GM23338 (cell line): ENCODE results near the gene STX10. TPM values are rescaled to one million over a fixed set of nuclear protein-coding genes. Genes with fewer than 3 reads are reported as not detected.

Experiments
- ATAC-seq: fragments of 200-7000 bp; cut with Tn5 transposase; 3 replicates; pipeline ENCODE4 v1.9.1; 2020
- DNase-seq: peaks from one replicate; pipeline ENCODE4 v3.0.0-alpha.2; 2015; ENCODE audit warnings: low spot score
- H2AFZ ChIP-seq: fragments of 200-600 bp; sonication (generic); 2 replicates; pipeline ENCODE4 v1.8.0; 2016; ENCODE audit warnings: antibody characterized with exemption, mild to moderate bottlenecking, moderate library complexity
- H3F3A ChIP-seq: fragments of 200-600 bp; sonication (generic); replicated peaks from 2 replicates; pipeline ENCODE4 v1.8.0; 2017; ENCODE audit warnings: antibody characterized with exemption, mixed run types, low read depth
- H3K27ac ChIP-seq: fragments of 200-600 bp; sonication (generic); 2 replicates; pipeline ENCODE4 v1.6.1; 2016; ENCODE audit warnings: low read depth
- H3K27me3 ChIP-seq: fragments of 200-600 bp; sonication (generic); 2 replicates; pipeline ENCODE4 v1.8.0; 2016; ENCODE audit warnings: mild to moderate bottlenecking, mixed run types, moderate library complexity; ENCODE audit not compliant: insufficient read depth
- H3K36me3 ChIP-seq: fragments of 200-600 bp; sonication (generic); 2 replicates; pipeline ENCODE4 v1.8.0; 2016; ENCODE audit warnings: mild to moderate bottlenecking; ENCODE audit not compliant: insufficient read depth
- H3K4me1 ChIP-seq: fragments of 200-600 bp; sonication (generic); 2 replicates; pipeline ENCODE4 v1.8.0; 2016; ENCODE audit warnings: mild to moderate bottlenecking, moderate library complexity; ENCODE audit not compliant: insufficient read depth
- H3K4me2 ChIP-seq: fragments of 200-600 bp; sonication (generic); 2 replicates; pipeline ENCODE4 v1.7.1; 2017; ENCODE audit warnings: mixed run types
- H3K4me3 ChIP-seq: fragments of 200-600 bp; sonication (generic); 2 replicates; pipeline ENCODE4 v1.6.1; 2016; ENCODE audit warnings: mixed run types
- H3K79me2 ChIP-seq: fragments of 200-600 bp; sonication (generic); replicated peaks from 2 replicates; pipeline ENCODE4 v1.8.0; 2017; ENCODE audit warnings: mild to moderate bottlenecking; ENCODE audit not compliant: insufficient read depth
- H3K9me2 ChIP-seq: fragments of 200-600 bp; sonication (generic); 2 replicates; pipeline ENCODE4 v1.8.0; 2017; ENCODE audit not compliant: insufficient read depth
- H4K20me1 ChIP-seq: fragments of 200-600 bp; sonication (generic); replicated peaks from 2 replicates; pipeline ENCODE4 v1.8.0; 2017; ENCODE audit warnings: mild to moderate bottlenecking; ENCODE audit not compliant: insufficient read depth
- H3K27ac Mint-ChIP-seq: 2 replicates; pipeline ENCODE4 v1.8.0; 2020; ENCODE audit warnings: inconsistent platforms, mild to moderate bottlenecking, moderate library complexity, mixed read lengths
- H3K27me3 Mint-ChIP-seq: 3 replicates; pipeline ENCODE4 v1.8.0; 2022; ENCODE audit warnings: low read depth, mild to moderate bottlenecking, moderate library complexity, mixed read lengths, inconsistent platforms; ENCODE audit not compliant: insufficient read depth, poor library complexity
- H3K36me3 Mint-ChIP-seq: 3 replicates; pipeline ENCODE4 v1.8.0; 2021; ENCODE audit warnings: low read depth, mild to moderate bottlenecking, inconsistent platforms, moderate library complexity, mixed read lengths
- H3K4me1 Mint-ChIP-seq: 3 replicates; pipeline ENCODE4 v1.8.0; 2020; ENCODE audit warnings: mild to moderate bottlenecking, inconsistent platforms, mixed read lengths
- H3K4me3 Mint-ChIP-seq: 3 replicates; pipeline ENCODE4 v1.8.0; 2021; ENCODE audit warnings: moderate library complexity, mild to moderate bottlenecking, inconsistent platforms, mixed read lengths
- H3K9me3 Mint-ChIP-seq: 3 replicates; pipeline ENCODE4 v1.8.0; 2020; ENCODE audit warnings: moderate library complexity, mild to moderate bottlenecking, inconsistent platforms, mixed read lengths
- CREB1 ChIP-seq: fragments of 250-450 bp; sonication (Bioruptor Pico); IDR thresholded peaks from 2 replicates; pipeline ENCODE4 v1.5.0; 2020; ENCODE audit warnings: low read depth, mild to moderate bottlenecking, moderate library complexity
- EZH2 ChIP-seq: fragments of 200-600 bp; sonication (generic); IDR thresholded peaks from one replicate; pipeline ENCODE4 v1.8.0; 2017; ENCODE audit warnings: antibody characterized with exemption, mild to moderate bottlenecking, low read depth; ENCODE audit not compliant: unreplicated experiment
- EZH2phosphoT487 ChIP-seq: fragments of 200-600 bp; sonication (generic); IDR thresholded peaks from one replicate; pipeline ENCODE4 v1.8.1; 2018; ENCODE audit warnings: antibody characterized with exemption; ENCODE audit not compliant: unreplicated experiment
- JUNB ChIP-seq: IDR thresholded peaks from one replicate; pipeline ENCODE4 v1.6.1; 2016; ENCODE audit warnings: antibody characterized with exemption; ENCODE audit not compliant: unreplicated experiment
- NANOG ChIP-seq: IDR thresholded peaks from 2 replicates; pipeline ENCODE4 v1.6.1; 2016; ENCODE audit warnings: antibody characterized with exemption, borderline replicate concordance
- POLR2AphosphoS5 ChIP-seq: IDR thresholded peaks from 2 replicates; pipeline ENCODE4 v1.6.1; 2016; ENCODE audit warnings: antibody characterized with exemption, low read depth
- REST ChIP-seq: IDR thresholded peaks from one replicate; pipeline ENCODE4 v1.6.1; 2018; ENCODE audit warnings: antibody characterized with exemption; ENCODE audit not compliant: unreplicated experiment
- STAT1 ChIP-seq: IDR thresholded peaks from one replicate; pipeline ENCODE4 v1.6.1; 2016; ENCODE audit warnings: antibody characterized with exemption; ENCODE audit not compliant: unreplicated experiment
- ZNF114 ChIP-seq: fragments of 250-450 bp; sonication (Bioruptor Pico); IDR thresholded peaks from 2 replicates; pipeline ENCODE4 v1.5.0; 2020; ENCODE audit warnings: mild to moderate bottlenecking, moderate library complexity
- ZNF331 ChIP-seq: fragments of 250-450 bp; sonication (Bioruptor Pico); IDR thresholded peaks from 2 replicates; pipeline ENCODE4 v1.5.0; 2020; ENCODE audit warnings: low read depth, mild to moderate bottlenecking, moderate library complexity
- ZNF462 ChIP-seq: fragments of 250-450 bp; sonication (Bioruptor Pico); IDR thresholded peaks from 2 replicates; pipeline ENCODE4 v1.5.0; 2020; ENCODE audit warnings: mild to moderate bottlenecking, moderate library complexity
- polyA plus RNA-seq: library from polyadenylated mRNA; unstranded; fragments of >200 nt; fragmentation: Nextera tagmentation; extraction: Ambion mirVana; gene quantifications from 2 replicates; pipeline ENCODE4 v1.2.1, GENCODE V29; 2016
- total RNA-seq: library from RNA; depleted of rRNA; stranded (reverse); fragments of >200 nt; shearing (Covaris generic); gene quantifications from 2 replicates; pipeline ENCODE4 v1.2.3, GENCODE V29; 2014
- TF ChIP-seq, protein P1 (sequence below), 2 experiments: fragments of 200-600 bp in 1 of 2; sonication (generic) in 1 of 2; conservative IDR thresholded peaks; 2 replicates each; pipeline versions ENCODE4 v1.5.1 to v1.6.1; 2016 to 2017; ENCODE audit warnings: antibody characterized with exemption in 2 of 2, low read depth in 2 of 2, mild to moderate bottlenecking in 2 of 2, moderate library complexity in 1 of 2
- TF ChIP-seq, protein P2 (sequence below): IDR thresholded peaks from 2 replicates; pipeline ENCODE4 v1.6.1; 2016; ENCODE audit warnings: antibody characterized with exemption

Gene STX10
- total and polyA plus RNA-seq, 2 experiments from 2014 or later = 42.8 to 55.9 TPM

DNA sequence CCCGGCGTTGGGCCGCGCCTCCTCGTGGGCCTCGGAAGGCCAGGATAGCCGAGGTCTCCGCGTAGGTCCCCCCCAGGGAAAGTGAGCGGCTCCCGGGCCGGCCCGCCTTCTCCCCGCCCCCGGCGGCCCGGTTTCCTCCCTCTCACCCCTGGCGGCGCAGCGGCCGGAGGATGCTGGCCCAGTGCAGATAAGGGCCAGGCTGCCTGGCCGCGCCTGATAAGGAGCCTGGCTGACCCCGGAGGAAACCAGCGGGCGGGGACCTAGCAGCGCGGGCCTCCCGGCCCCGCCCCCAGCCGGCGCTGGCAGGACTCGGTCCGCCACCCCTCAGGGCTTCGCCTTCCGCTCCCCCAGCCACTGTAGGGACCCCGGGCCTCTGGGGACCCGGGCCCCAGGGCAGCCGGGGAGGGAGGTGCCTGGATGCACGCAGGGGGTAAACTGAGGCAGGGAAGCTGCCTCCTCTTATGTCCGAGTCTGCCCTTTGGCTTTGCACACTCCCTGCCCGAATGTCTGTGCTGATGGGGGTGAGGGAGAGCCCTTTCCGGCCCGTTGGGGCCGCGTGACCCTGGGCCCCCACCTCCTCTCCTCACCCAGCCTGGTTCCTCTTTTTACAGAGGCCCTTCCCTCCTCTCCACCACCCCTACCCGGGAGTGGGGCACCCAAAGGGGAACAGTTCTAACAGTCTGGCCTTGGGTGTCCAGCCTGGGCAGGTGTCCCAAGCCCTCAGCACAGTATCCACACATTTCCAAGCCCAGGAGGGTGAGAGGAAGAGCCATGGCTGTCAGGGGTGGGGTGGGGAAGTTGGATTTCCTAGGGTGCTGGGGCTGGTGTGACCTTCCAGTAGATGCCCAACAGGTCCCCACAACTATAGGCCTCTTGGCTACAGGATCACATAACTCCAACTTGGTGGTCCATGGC is 47.3 kb downstream of the STX10 start, which contains the start of gene LYL1:
Gene LYL1, minus strand, starts transcription at position 193 of the 915 bp plus-strand sequence. CDS start 1,687 bp downstream, outside the sequence.
- Histone ChIP-seq H3F3A (peaks cover 21% of the 10 kb centered on the region), H4K20me1 (peaks cover 4% of the 10 kb centered on the region; the same call in 1 of the 2 replicates), H3K9me2 (no peaks in the 10 kb centered on the region), H3K36me3 (no peaks in the 10 kb centered on the region), H3K79me2 (no peaks in the 10 kb centered on the region), H3K4me3 (peak within 1 kb of the TSS; percentile 56), H3K27ac (no peak within 1 kb of the TSS), H2AFZ (peak within 1 kb of the TSS; percentile 69), H3K4me2 (peak within 1 kb of the TSS; percentile 83), H3K4me1 (peaks cover 24% of the 10 kb centered on the region; the same call in 1 of the 2 replicates), H3K27me3 (peaks cover 48% of the 10 kb centered on the region)
- H3K36me3 Mint-ChIP-seq = peaks cover 7% of the 10 kb centered on the region
- no peaks in the 10 kb centered on the region for H3K9me3 Mint-ChIP-seq
- ATAC-seq (peak; percentile 50), DNase-seq (peak; percentile 79)
- H3K27me3 Mint-ChIP-seq = peaks cover 43% of the 10 kb centered on the region
- no peak within 1 kb of the TSS for H3K27ac Mint-ChIP-seq
- H3K4me1 Mint-ChIP-seq = peaks cover 9% of the 10 kb centered on the region; the same call in 2 of the 3 replicates
- TF ChIP-seq EZH2phosphoT487 = no peak
- TF ChIP-seq POLR2AphosphoS5 = no peak
- no peak for TF ChIP-seq REST
- TF ChIP-seq, protein P1, sequence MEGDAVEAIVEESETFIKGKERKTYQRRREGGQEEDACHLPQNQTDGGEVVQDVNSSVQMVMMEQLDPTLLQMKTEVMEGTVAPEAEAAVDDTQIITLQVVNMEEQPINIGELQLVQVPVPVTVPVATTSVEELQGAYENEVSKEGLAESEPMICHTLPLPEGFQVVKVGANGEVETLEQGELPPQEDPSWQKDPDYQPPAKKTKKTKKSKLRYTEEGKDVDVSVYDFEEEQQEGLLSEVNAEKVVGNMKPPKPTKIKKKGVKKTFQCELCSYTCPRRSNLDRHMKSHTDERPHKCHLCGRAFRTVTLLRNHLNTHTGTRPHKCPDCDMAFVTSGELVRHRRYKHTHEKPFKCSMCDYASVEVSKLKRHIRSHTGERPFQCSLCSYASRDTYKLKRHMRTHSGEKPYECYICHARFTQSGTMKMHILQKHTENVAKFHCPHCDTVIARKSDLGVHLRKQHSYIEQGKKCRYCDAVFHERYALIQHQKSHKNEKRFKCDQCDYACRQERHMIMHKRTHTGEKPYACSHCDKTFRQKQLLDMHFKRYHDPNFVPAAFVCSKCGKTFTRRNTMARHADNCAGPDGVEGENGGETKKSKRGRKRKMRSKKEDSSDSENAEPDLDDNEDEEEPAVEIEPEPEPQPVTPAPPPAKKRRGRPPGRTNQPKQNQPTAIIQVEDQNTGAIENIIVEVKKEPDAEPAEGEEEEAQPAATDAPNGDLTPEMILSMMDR (conservative IDR thresholded peaks at IDR 0.05; ENCODE audit: low read depth in 2 of 2) = no peak
- no peak for TF ChIP-seq NANOG
- TF ChIP-seq CREB1 (CRISPR knock-in tag) = no peak
- TF ChIP-seq, protein P2, sequence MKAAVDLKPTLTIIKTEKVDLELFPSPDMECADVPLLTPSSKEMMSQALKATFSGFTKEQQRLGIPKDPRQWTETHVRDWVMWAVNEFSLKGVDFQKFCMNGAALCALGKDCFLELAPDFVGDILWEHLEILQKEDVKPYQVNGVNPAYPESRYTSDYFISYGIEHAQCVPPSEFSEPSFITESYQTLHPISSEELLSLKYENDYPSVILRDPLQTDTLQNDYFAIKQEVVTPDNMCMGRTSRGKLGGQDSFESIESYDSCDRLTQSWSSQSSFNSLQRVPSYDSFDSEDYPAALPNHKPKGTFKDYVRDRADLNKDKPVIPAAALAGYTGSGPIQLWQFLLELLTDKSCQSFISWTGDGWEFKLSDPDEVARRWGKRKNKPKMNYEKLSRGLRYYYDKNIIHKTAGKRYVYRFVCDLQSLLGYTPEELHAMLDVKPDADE = no peak
- TF ChIP-seq ZNF114 = no peak
- TF ChIP-seq JUNB = no peak
- no peak for TF ChIP-seq STAT1
- TF ChIP-seq EZH2 = no peak
- TF ChIP-seq ZNF462 = no peak
- no peak for TF ChIP-seq ZNF331
- H3K4me3 Mint-ChIP-seq = peak within 1 kb of the TSS; percentile 29
